Measurements from ENCODE around the gene C2orf76. TPM values are rescaled to one million over a fixed set of nuclear protein-coding genes. Genes with fewer than 3 reads are reported as not detected.
"Not testable (repeated sequence)": the region's sequence is repeated elsewhere in the genome, so short reads cannot be mapped to it uniquely, and the experiment has no call there.

Gene C2orf76
- total RNA-seq, 1 donor from 2014 or later, result 10.0 TPM

- intact Hi-C loops (cut with micrococcal nuclease), result no loop called here
Observed at GRCh38 chr2:119301413-119301812, 65.2 kb downstream of the C2orf76 start.

GRCh38 chr2:119295688-119296375, 70.8 kb downstream of the C2orf76 start:
- intact Hi-C loops (cut with micrococcal nuclease), result no loop called here

GRCh38 chr2:119294671-119295070, 72.0 kb downstream of the C2orf76 start:
- intact Hi-C loops (cut with micrococcal nuclease), result no loop called here

GRCh38 chr2:119293900-119294299, 72.7 kb downstream of the C2orf76 start:
- intact Hi-C loops (cut with micrococcal nuclease), result no loop called here

GRCh38 chr2:119293254-119293653, 73.4 kb downstream of the C2orf76 start:
- intact Hi-C loops (cut with micrococcal nuclease), result no loop called here

- intact Hi-C loops (cut with micrococcal nuclease), result no loop called here
Observed at GRCh38 chr2:119292226-119292625, 74.4 kb downstream of the C2orf76 start.

- intact Hi-C loops (cut with micrococcal nuclease), result loop anchor here (1.0 kb wide), 1 partner anchor 410 kb away; no protein-coding TSS in a partner anchor
Observed at GRCh38 chr2:119291588-119292167, 75.0 kb downstream of the C2orf76 start.

- intact Hi-C loops (cut with micrococcal nuclease), result loop anchor here (1.0 kb wide), 1 partner anchor 410 kb away; no protein-coding TSS in a partner anchor
Observed at GRCh38 chr2:119290859-119291587, 75.6 kb downstream of the C2orf76 start.

GRCh38 chr2:119289642-119290041, 77.0 kb downstream of the C2orf76 start:
- intact Hi-C loops (cut with micrococcal nuclease), result no loop called here

- intact Hi-C loops (cut with micrococcal nuclease), result no loop called here
Observed at GRCh38 chr2:119289093-119289492, 77.5 kb downstream of the C2orf76 start.

- intact Hi-C loops (cut with micrococcal nuclease), result no loop called here
Observed at GRCh38 chr2:119288576-119288975, 78.1 kb downstream of the C2orf76 start.

- intact Hi-C loops (cut with micrococcal nuclease), result no loop called here
Observed at GRCh38 chr2:119286661-119287060, 80.0 kb downstream of the C2orf76 start.

GRCh38 chr2:119283873-119284331, 82.7 kb downstream of the C2orf76 start:
- intact Hi-C loops (cut with micrococcal nuclease), result no loop called here

GRCh38 chr2:119282996-119283511, 83.6 kb downstream of the C2orf76 start:
- intact Hi-C loops (cut with micrococcal nuclease), result no loop called here

GRCh38 chr2:119282146-119282995, 84.3 kb downstream of the C2orf76 start:
- intact Hi-C loops (cut with micrococcal nuclease), result no loop called here

- intact Hi-C loops (cut with micrococcal nuclease), result no loop called here
Observed at GRCh38 chr2:119280680-119281079, 86.0 kb downstream of the C2orf76 start.

- intact Hi-C loops (cut with micrococcal nuclease), result no loop called here
Observed at GRCh38 chr2:119279666-119280065, 87.0 kb downstream of the C2orf76 start.

GRCh38 chr2:119278946-119279345, 87.7 kb downstream of the C2orf76 start:
- intact Hi-C loops (cut with micrococcal nuclease), result no loop called here

- intact Hi-C loops (cut with micrococcal nuclease), result not testable (repeated sequence)
Observed at GRCh38 chr2:119278385-119278784, 88.2 kb downstream of the C2orf76 start.

- intact Hi-C loops (cut with micrococcal nuclease), result no loop called here
Observed at GRCh38 chr2:119276864-119277263, 89.8 kb downstream of the C2orf76 start.

- intact Hi-C loops (cut with micrococcal nuclease), result no loop called here
Observed at GRCh38 chr2:119267604-119268003, 99.0 kb downstream of the C2orf76 start.
